Caco-2 (cell line): ENCODE data around the gene TMEM141. TPM values are rescaled to one million over a fixed set of nuclear protein-coding genes. Genes with fewer than 3 reads are reported as not detected.

Experiments
- BruUV-seq: library from RNA; stranded (reverse); fragments of 400-500 nt; replicated peaks from 2 replicates; lab custom pipeline; 2021; lab: Mats Ljungman, UMichigan
- CTCF ChIA-PET: fragments of 300-600 bp; sonication (Branson Sonifier 250); formaldehyde crosslinking; loops from one replicate; lab custom pipeline; 2022; ENCODE audit warnings: antibody characterized with exemption; lab: Charles Lee
- POLR2A ChIA-PET: fragments of 300-600 bp; sonication (Branson Sonifier 250); formaldehyde crosslinking; loops from one replicate; lab custom pipeline; 2022; ENCODE audit warnings: antibody characterized with exemption; lab: Charles Lee
- DNase-seq, 2 experiments: peaks; one replicate each; pipeline versions ENCODE4 v3.0.0 to v3.0.0-alpha.2; 2020 to 2022
- H3K27me3 ChIP-seq: replicated peaks from 2 replicates; pipeline ENCODE4 v1.6.0; 2011; ENCODE audit warnings: low read length; ENCODE audit not compliant: control insufficient read depth, insufficient read depth
- H3K36me3 ChIP-seq: 2 replicates; pipeline ENCODE4 v1.5.1; 2011; ENCODE audit warnings: low read length; ENCODE audit not compliant: control insufficient read depth, insufficient read depth
- H3K4me1 ChIP-seq: fragments of 250-450 bp; sonication (Bioruptor Pico); 2 replicates; pipeline ENCODE4 v1.5.1; 2020; ENCODE audit warnings: mild to moderate bottlenecking
- H3K4me3 ChIP-seq: 2 replicates; pipeline ENCODE4 v1.5.1; 2011; ENCODE audit warnings: low read depth, mild to moderate bottlenecking, control low read depth, low read length
- H3K9me3 ChIP-seq: fragments of 250-450 bp; sonication (Bioruptor Pico); 2 replicates; pipeline ENCODE4 v1.5.1; 2020; ENCODE audit warnings: mild to moderate bottlenecking, moderate library complexity
- H3K27ac Mint-ChIP-seq: one replicate; pipeline ENCODE4 v1.8.0; 2022; ENCODE audit warnings: mixed read lengths; ENCODE audit not compliant: unreplicated experiment
- H3K27me3 Mint-ChIP-seq: one replicate; pipeline ENCODE4 v1.8.0; 2022; ENCODE audit warnings: mixed read lengths; ENCODE audit not compliant: insufficient read depth, unreplicated experiment
- H3K36me3 Mint-ChIP-seq: one replicate; pipeline ENCODE4 v1.8.0; 2022; ENCODE audit warnings: mild to moderate bottlenecking, mixed read lengths; ENCODE audit not compliant: insufficient read depth, unreplicated experiment
- H3K4me1 Mint-ChIP-seq: one replicate; pipeline ENCODE4 v1.8.0; 2022; ENCODE audit warnings: low read depth, mixed read lengths; ENCODE audit not compliant: unreplicated experiment
- H3K4me3 Mint-ChIP-seq: one replicate; pipeline ENCODE4 v1.8.0; 2022; ENCODE audit warnings: mild to moderate bottlenecking, moderate library complexity, mixed read lengths; ENCODE audit not compliant: unreplicated experiment
- H3K9me3 Mint-ChIP-seq: one replicate; pipeline ENCODE4 v1.8.0; 2022; ENCODE audit warnings: mixed read lengths; ENCODE audit not compliant: unreplicated experiment
- intact Hi-C: fragments of 100-400 bp; cut with micrococcal nuclease; formaldehyde crosslinking; loops from one replicate; pipeline ENCODE4 v1.10.0; 2022; ENCODE audit not compliant: unreplicated experiment
- total RNA-seq: library from RNA; stranded (reverse); gene quantifications from 2 replicates; pipeline ENCODE4 v1.2.3, GENCODE V29; 2022
- TF ChIP-seq, protein P1 (sequence below), 2 experiments: fragments of 200-600 bp in 1 of 2; IDR thresholded peaks; 1 replicate in 1 of 2; 2 replicates in 1 of 2; pipeline versions ENCODE4 v1.5.1 to v1.8.0; 2011 to 2022; ENCODE audit warnings: antibody characterized with exemption in 1 of 2, control low read depth in 1 of 2, inconsistent platforms in 1 of 2, low read depth in 1 of 2, low read length in 1 of 2, mild to moderate bottlenecking in 1 of 2, moderate library complexity in 1 of 2; ENCODE audit not compliant: insufficient read depth in 1 of 2, severe bottlenecking in 1 of 2, unreplicated experiment in 1 of 2

TMEM141 gene
- total RNA-seq, 1 experiment from 2014 or later, result 107 TPM

- Mint-ChIP-seq H3K4me3 (no peak overlapping the region), H3K4me1 (no peaks in the 10 kb centered on the region), H3K9me3 (no peaks in the 10 kb centered on the region), H3K27me3 (no peaks in the 10 kb centered on the region), H3K27ac (no peak overlapping the region), H3K36me3 (peaks cover 73% of the 10 kb centered on the region)
- no TSS peak for BruUV-seq
- H3K4me3 ChIP-seq, result no peak overlapping the region
- no peak for DNase-seq
- no peaks in the 10 kb centered on the region for H3K4me1 ChIP-seq
- H3K36me3 ChIP-seq, result peaks cover 5% of the 10 kb centered on the region
- TF ChIP-seq, protein P1, sequence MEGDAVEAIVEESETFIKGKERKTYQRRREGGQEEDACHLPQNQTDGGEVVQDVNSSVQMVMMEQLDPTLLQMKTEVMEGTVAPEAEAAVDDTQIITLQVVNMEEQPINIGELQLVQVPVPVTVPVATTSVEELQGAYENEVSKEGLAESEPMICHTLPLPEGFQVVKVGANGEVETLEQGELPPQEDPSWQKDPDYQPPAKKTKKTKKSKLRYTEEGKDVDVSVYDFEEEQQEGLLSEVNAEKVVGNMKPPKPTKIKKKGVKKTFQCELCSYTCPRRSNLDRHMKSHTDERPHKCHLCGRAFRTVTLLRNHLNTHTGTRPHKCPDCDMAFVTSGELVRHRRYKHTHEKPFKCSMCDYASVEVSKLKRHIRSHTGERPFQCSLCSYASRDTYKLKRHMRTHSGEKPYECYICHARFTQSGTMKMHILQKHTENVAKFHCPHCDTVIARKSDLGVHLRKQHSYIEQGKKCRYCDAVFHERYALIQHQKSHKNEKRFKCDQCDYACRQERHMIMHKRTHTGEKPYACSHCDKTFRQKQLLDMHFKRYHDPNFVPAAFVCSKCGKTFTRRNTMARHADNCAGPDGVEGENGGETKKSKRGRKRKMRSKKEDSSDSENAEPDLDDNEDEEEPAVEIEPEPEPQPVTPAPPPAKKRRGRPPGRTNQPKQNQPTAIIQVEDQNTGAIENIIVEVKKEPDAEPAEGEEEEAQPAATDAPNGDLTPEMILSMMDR (IDR thresholded peaks at IDR 0.05; ENCODE audit: insufficient read depth in 1 of 2, low read depth in 1 of 2, low read length in 1 of 2, severe bottlenecking in 1 of 2, unreplicated experiment in 1 of 2), result no peak
- intact Hi-C loops, result no loop called here
- ChIA-PET POLR2A (no interaction called here), CTCF (interaction anchor here (1.4 kb wide), 1 partner anchor 17 kb away, joined by 4 read pairs; the partner anchor contains the start of gene AJM1)
- H3K27me3 ChIP-seq, result no peaks in the 10 kb centered on the region
- no peaks in the 10 kb centered on the region for H3K9me3 ChIP-seq
These were observed 34.4 kb downstream of the TMEM141 start for GRCh38 chr9:136825295-136826187.

DNA sequence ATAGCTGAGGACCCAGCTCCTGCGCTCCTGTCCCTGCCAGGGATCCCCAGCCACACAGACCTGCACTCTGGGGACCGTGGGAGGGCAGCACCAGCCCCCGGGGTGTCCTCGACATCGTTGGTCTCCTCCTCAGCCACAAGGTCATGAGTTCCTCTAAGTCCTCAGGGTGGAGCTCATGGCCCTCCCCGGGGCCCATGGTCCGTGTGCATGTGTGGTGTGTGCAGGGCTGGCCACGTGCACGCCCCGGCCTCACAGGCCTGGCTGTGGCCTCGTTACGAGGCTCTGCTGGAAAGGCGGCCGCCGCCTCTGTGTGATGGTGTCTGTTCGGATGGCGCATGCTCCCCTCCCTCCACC lies 35.0 kb downstream of the TMEM141 start:
- no TSS peak for BruUV-seq
- intact Hi-C loops, result no loop called here
- TF ChIP-seq, protein P1 (IDR thresholded peaks at IDR 0.05; ENCODE audit: insufficient read depth in 1 of 2, low read depth in 1 of 2, low read length in 1 of 2, severe bottlenecking in 1 of 2, unreplicated experiment in 1 of 2), result no peak
- Mint-ChIP-seq H3K4me3 (no peak overlapping the region), H3K27me3 (no peaks in the 10 kb centered on the region), H3K4me1 (no peaks in the 10 kb centered on the region), H3K27ac (no peak overlapping the region), H3K9me3 (no peaks in the 10 kb centered on the region), H3K36me3 (peaks cover 72% of the 10 kb centered on the region)
- H3K36me3 ChIP-seq, result peaks cover 5% of the 10 kb centered on the region
- no peaks in the 10 kb centered on the region for H3K27me3 ChIP-seq
- no peak for DNase-seq
- H3K4me1 ChIP-seq, result no peaks in the 10 kb centered on the region
- H3K9me3 ChIP-seq, result no peaks in the 10 kb centered on the region
- ChIA-PET POLR2A (no interaction called here), CTCF (interaction anchor here (1.4 kb wide), 1 partner anchor 16 kb away, joined by 4 read pairs; the partner anchor contains the start of gene AJM1)
- H3K4me3 ChIP-seq, result no peak overlapping the region

GRCh38 chr9:136826703-136827582 lies 35.8 kb downstream of the TMEM141 start:
- Histone ChIP-seq H3K9me3 (no peaks in the 10 kb centered on the region), H3K4me1 (no peaks in the 10 kb centered on the region), H3K4me3 (no peak overlapping the region), H3K36me3 (peaks cover 5% of the 10 kb centered on the region), H3K27me3 (no peaks in the 10 kb centered on the region)
- Mint-ChIP-seq H3K9me3 (no peaks in the 10 kb centered on the region), H3K27ac (no peak overlapping the region), H3K36me3 (peaks cover 74% of the 10 kb centered on the region), H3K4me3 (no peak overlapping the region), H3K27me3 (no peaks in the 10 kb centered on the region), H3K4me1 (no peaks in the 10 kb centered on the region)
- BruUV-seq, result no TSS peak
- ChIA-PET POLR2A (no interaction called here), CTCF (interaction anchor here (1.4 kb wide), 1 partner anchor 15 kb away, joined by 4 read pairs; the partner anchor contains the start of gene AJM1)
- DNase-seq, result no peak
- intact Hi-C loops, result no loop called here
- TF ChIP-seq, protein P1 (IDR thresholded peaks at IDR 0.05; ENCODE audit: insufficient read depth in 1 of 2, low read depth in 1 of 2, low read length in 1 of 2, severe bottlenecking in 1 of 2, unreplicated experiment in 1 of 2), result no peak
